Putamen (tissue), 1 donor: ENCODE data around the gene FOXL2NB.

ENCODE experiments used
- DNase-seq: peaks from one replicate; pipeline ENCODE4 v3.0.0-alpha.2; 2016; ENCODE audit warnings: low spot score

FOXL2NB gene

GRCh38 chr3:138945709-138946662 lies 1.0 kb upstream of the FOXL2NB start:
- DNase-seq, result no peak

GRCh38 chr3:138947495-138948121 lies 591 bp downstream of the FOXL2NB start:
- DNase-seq, result no peak

GRCh38 chr3:138948371-138949001 lies 1.5 kb downstream of the FOXL2NB start:
- DNase-seq, result no peak

- DNase-seq, result no peak
Observed at GRCh38 chr3:138949002-138949418, 2.0 kb downstream of the FOXL2NB start.

- DNase-seq, result no peak
Observed at GRCh38 chr3:138949445-138950005, 2.5 kb downstream of the FOXL2NB start.

- no peak for DNase-seq
Observed at GRCh38 chr3:138950006-138950644, 3.1 kb downstream of the FOXL2NB start.

GRCh38 chr3:138950701-138951100 lies 3.7 kb downstream of the FOXL2NB start:
- DNase-seq, result no peak

- no peak for DNase-seq
Observed at GRCh38 chr3:138960417-138960852, 13.4 kb downstream of the FOXL2NB start.

GRCh38 chr3:138962854-138963560 lies 16.0 kb downstream of the FOXL2NB start:
- DNase-seq, result no peak

GRCh38 chr3:138964264-138964663 lies 17.2 kb downstream of the FOXL2NB start:
- no peak for DNase-seq

- DNase-seq, result no peak
Observed at GRCh38 chr3:138964923-138965322, 17.9 kb downstream of the FOXL2NB start.

- DNase-seq, result no peak
Observed at GRCh38 chr3:138971766-138972320, 24.8 kb downstream of the FOXL2NB start.

- DNase-seq, result no peak
Observed at GRCh38 chr3:138972941-138973340, 25.9 kb downstream of the FOXL2NB start.

- no peak for DNase-seq
Observed at GRCh38 chr3:138974462-138974861, 27.4 kb downstream of the FOXL2NB start.

GRCh38 chr3:138975351-138975750 lies 28.3 kb downstream of the FOXL2NB start:
- DNase-seq, result no peak

GRCh38 chr3:138976047-138976446 lies 29.0 kb downstream of the FOXL2NB start:
- no peak for DNase-seq

GRCh38 chr3:138984816-138985215 lies 37.8 kb downstream of the FOXL2NB start:
- DNase-seq, result no peak

- DNase-seq, result no peak
Observed at GRCh38 chr3:138985932-138986331, 38.9 kb downstream of the FOXL2NB start.

GRCh38 chr3:138987181-138987580 lies 40.2 kb downstream of the FOXL2NB start:
- no peak for DNase-seq

- no peak for DNase-seq
Observed at GRCh38 chr3:138995706-138996105, 48.7 kb downstream of the FOXL2NB start.
